Osteocyte (in vitro differentiated cells): Measurements from ENCODE around the gene S100A12. TPM values are rescaled to one million over a fixed set of nuclear protein-coding genes. Genes with fewer than 3 reads are reported as not detected.

Experiments
- DNase-seq: peaks from one replicate; pipeline ENCODE4 v3.0.0; 2021; ENCODE audit warnings: mixed read lengths; ENCODE audit not compliant: unreplicated experiment; ENCODE audit errors: extremely low spot score
- H3K27ac Mint-ChIP-seq: one replicate; pipeline ENCODE4 v1.8.0; 2021; ENCODE audit warnings: mild to moderate bottlenecking, mixed read lengths; ENCODE audit not compliant: unreplicated experiment
- H3K27me3 Mint-ChIP-seq: one replicate; pipeline ENCODE4 v1.8.0; 2021; ENCODE audit warnings: mixed read lengths; ENCODE audit not compliant: unreplicated experiment
- H3K36me3 Mint-ChIP-seq: one replicate; pipeline ENCODE4 v1.8.0; 2021; ENCODE audit warnings: mixed read lengths; ENCODE audit not compliant: unreplicated experiment
- H3K4me1 Mint-ChIP-seq: one replicate; pipeline ENCODE4 v1.8.0; 2021; ENCODE audit warnings: mixed read lengths; ENCODE audit not compliant: unreplicated experiment
- H3K4me3 Mint-ChIP-seq: one replicate; pipeline ENCODE4 v1.8.0; 2021; ENCODE audit warnings: mild to moderate bottlenecking, moderate library complexity, mixed read lengths; ENCODE audit not compliant: unreplicated experiment
- H3K9me3 Mint-ChIP-seq: one replicate; pipeline ENCODE4 v1.8.0; 2021; ENCODE audit warnings: mixed read lengths; ENCODE audit not compliant: unreplicated experiment
- total RNA-seq: library from RNA; stranded (reverse); gene quantifications from 2 replicates; pipeline ENCODE4 v1.2.1, GENCODE V29; 2021
- TF ChIP-seq, protein P1 (sequence below): fragments of 200-600 bp; sonication (generic); IDR thresholded peaks from 2 replicates; pipeline ENCODE4 v1.5.0; 2021; ENCODE audit warnings: antibody characterized with exemption, mild to moderate bottlenecking, moderate library complexity

The S100A12 gene
- total RNA-seq, 1 donor from 2014 or later, result not detected

DNA sequence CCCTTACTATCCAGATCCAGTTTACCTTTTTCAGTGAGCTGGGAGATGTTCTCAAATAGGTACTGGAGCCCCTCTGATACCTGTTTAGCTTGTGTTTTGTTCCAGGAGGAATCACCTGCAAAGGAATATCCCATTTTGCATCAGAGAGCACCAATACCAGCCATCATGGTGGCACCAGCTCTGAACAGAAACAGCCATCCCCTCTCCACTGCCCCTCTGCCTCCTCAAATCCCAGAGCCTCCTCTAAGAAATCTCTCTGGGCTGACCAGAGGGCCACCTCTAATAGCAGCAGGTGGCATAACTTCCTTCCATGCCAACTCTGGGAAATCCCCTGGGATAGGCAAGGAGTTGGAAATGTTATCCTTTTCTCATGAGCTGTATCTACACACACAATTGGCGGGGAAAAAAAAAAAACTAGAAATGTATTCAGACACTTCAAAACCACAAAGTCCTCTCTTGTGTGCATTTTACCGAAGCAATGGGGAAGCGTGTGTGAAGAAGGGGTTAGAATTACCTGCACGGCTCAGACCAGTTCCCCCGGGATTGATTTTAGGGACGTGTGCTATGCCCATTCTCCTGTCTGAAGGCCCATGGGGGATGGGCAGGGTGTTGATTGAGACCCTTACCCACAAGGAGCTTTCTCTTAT is 29.2 kb downstream of the S100A12 start:
- Mint-ChIP-seq H3K27ac (no peak overlapping the region), H3K9me3 (no peaks in the 10 kb centered on the region), H3K4me1 (no peaks in the 10 kb centered on the region), H3K36me3 (no peaks in the 10 kb centered on the region), H3K27me3 (peaks cover 12% of the 10 kb centered on the region), H3K4me3 (no peak overlapping the region)
- peak; percentile 56 for DNase-seq
- TF ChIP-seq, protein P1, sequence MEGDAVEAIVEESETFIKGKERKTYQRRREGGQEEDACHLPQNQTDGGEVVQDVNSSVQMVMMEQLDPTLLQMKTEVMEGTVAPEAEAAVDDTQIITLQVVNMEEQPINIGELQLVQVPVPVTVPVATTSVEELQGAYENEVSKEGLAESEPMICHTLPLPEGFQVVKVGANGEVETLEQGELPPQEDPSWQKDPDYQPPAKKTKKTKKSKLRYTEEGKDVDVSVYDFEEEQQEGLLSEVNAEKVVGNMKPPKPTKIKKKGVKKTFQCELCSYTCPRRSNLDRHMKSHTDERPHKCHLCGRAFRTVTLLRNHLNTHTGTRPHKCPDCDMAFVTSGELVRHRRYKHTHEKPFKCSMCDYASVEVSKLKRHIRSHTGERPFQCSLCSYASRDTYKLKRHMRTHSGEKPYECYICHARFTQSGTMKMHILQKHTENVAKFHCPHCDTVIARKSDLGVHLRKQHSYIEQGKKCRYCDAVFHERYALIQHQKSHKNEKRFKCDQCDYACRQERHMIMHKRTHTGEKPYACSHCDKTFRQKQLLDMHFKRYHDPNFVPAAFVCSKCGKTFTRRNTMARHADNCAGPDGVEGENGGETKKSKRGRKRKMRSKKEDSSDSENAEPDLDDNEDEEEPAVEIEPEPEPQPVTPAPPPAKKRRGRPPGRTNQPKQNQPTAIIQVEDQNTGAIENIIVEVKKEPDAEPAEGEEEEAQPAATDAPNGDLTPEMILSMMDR, result no peak

- DNase-seq, result peak; percentile 76
- no peaks in the 10 kb centered on the region for H3K36me3 Mint-ChIP-seq
- TF ChIP-seq, protein P1, result no peak
- H3K4me3 Mint-ChIP-seq, result no peak overlapping the region
- H3K27me3 Mint-ChIP-seq, result peaks cover 6% of the 10 kb centered on the region
- H3K4me1 Mint-ChIP-seq, result no peaks in the 10 kb centered on the region
- H3K27ac Mint-ChIP-seq, result no peak overlapping the region
- no peaks in the 10 kb centered on the region for H3K9me3 Mint-ChIP-seq
Observed at GRCh38 chr1:153345187-153346076, 30.0 kb downstream of the S100A12 start.

DNA sequence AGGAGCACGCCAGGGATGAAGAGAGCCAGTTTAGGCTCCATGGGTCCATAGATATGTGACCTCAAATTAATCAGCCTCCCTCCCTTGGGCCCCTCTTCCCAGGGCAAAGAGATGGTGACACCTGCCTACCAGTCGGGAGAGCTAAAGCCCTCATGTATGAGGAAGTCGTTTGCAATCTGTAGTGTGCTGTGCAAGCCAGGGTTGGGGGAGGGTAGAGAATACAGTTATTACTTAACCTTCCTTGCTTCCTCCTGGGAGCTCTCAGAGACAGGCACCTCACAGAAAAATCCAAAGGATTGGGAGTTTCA is 30.7 kb downstream of the S100A12 start:
- no peak overlapping the region for H3K27ac Mint-ChIP-seq
- peaks cover 6% of the 10 kb centered on the region for H3K27me3 Mint-ChIP-seq
- no peaks in the 10 kb centered on the region for H3K4me1 Mint-ChIP-seq
- TF ChIP-seq, protein P1, result no peak
- DNase-seq, result peak; percentile 75
- H3K9me3 Mint-ChIP-seq, result no peaks in the 10 kb centered on the region
- H3K36me3 Mint-ChIP-seq, result no peaks in the 10 kb centered on the region
- H3K4me3 Mint-ChIP-seq, result no peak overlapping the region

DNA sequence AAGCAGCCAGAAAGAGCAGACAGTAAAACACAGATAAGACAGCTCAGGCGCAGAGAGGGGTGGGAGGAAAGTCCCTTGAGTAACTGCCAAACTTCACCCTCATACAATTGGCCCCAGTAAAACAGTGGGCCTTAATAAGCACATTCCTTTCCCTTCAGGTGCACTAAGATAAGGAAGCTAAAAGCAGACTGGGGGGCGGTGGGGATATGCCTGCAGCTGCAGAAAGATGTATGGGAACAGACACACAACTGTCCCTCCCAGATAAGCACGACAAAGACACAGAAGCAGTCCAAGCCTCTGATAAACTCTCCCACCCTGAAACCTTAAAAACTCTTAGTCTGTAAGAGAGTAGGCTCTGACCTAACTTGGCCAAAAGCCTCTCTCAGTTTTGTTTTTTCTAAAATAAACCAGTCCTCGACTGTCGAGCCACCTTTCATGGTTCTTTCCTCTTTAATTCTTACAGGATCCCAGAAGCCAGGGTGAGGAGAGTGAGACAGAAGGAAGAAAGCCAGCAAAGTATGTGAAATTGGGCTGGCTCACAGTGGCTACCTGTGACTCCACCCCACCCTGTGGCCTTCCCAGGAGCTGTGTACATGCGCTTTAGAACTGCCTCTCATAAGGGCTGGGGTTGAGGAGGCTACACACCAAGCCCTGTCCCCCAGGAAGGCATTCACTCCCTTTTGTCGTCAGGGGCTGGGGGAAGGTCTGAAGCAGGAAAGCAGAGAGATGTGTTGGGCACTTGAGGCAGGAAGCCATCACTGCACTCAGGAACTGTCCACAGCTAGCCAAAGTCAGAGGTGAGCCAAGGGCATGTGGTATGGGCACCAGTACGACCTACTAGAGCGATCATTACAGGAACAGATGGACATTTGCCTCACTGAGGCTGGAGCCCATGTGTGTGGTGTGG is 31.4 kb downstream of the S100A12 start:
- Mint-ChIP-seq H3K27ac (no peak overlapping the region), H3K4me3 (no peak overlapping the region), H3K4me1 (no peaks in the 10 kb centered on the region), H3K27me3 (peaks cover 2% of the 10 kb centered on the region), H3K9me3 (no peaks in the 10 kb centered on the region), H3K36me3 (no peaks in the 10 kb centered on the region)
- peak; percentile 54 for DNase-seq
- TF ChIP-seq, protein P1, result no peak
